ENCODE measurements around the gene SPEM1. TPM values are rescaled to one million over a fixed set of nuclear protein-coding genes. Genes with fewer than 3 reads are reported as not detected.

The SPEM1 gene
- total RNA-seq: 10 to 100 TPM in 1 of 2 donors, 1 to 10 TPM in 1; 8.5 to 18.7 TPM
- 67.7 TPM for polyA plus RNA-seq (ENCODE audit: insufficient read depth, low read depth, low replicate concordance)
- long read RNA-seq, donor 1: 0 reads
- long read RNA-seq, donor 2: 0 reads

GRCh38 chr17:7419819-7420610 lies at the start of gene SPEM1:
TSS of gene SPEM1 (plus strand) at chr17:7420324. CDS start at chr17:7420385, 61 bp downstream.
- DNase-seq: no peak
- H3K36me3 ChIP-seq (ENCODE audit: low read depth, missing control alignments): no peaks in the 10 kb centered on the region

GRCh38 chr17:7370853-7371252 lies 49.3 kb upstream of the SPEM1 start:
- Histone ChIP-seq H3K4me1 (no peaks in the 10 kb centered on the region), H3K9me3 (no peaks in the 10 kb centered on the region), H3K27ac (no peak overlapping the region), H3K4me3 (no peak overlapping the region), H3K36me3 (ENCODE audit: low read depth, missing control alignments) (no peaks in the 10 kb centered on the region), H3K27me3 (no peaks in the 10 kb centered on the region)
- TF ChIP-seq POLR2A (IDR thresholded peaks at IDR 0.05) (no peak), CTCF (IDR thresholded peaks at IDR 0.05) (no peak)
- no peak for DNase-seq
- WGBS, 2 donors: 83 to 84% methylated on average over 4 of the region's 4 CpGs
- intact Hi-C loops (cut with DNase I; ENCODE audit: low total_unique reads): no loop called here

More at GRCh38 chr17:7419819-7420610, at the start of gene SPEM1:
- 79 to 81% methylated on average over 9 to 17 of the region's 17 CpGs for WGBS, 2 donors
- Histone ChIP-seq H3K27ac (no peak within 1 kb of the TSS), H3K4me1 (no peaks in the 10 kb centered on the region), H3K27me3 (no peaks in the 10 kb centered on the region), H3K4me3 (no peak within 1 kb of the TSS), H3K9me3 (no peaks in the 10 kb centered on the region)
- intact Hi-C loops (cut with DNase I; ENCODE audit: low total_unique reads): no loop called here
- TF ChIP-seq POLR2A (IDR thresholded peaks at IDR 0.05): no peak
- no peak for TF ChIP-seq CTCF (IDR thresholded peaks at IDR 0.05)

GRCh38 chr17:7374353-7374752 lies 45.8 kb upstream of the SPEM1 start:
- no peak for TF ChIP-seq CTCF (IDR thresholded peaks at IDR 0.05)
- no peak for TF ChIP-seq POLR2A (IDR thresholded peaks at IDR 0.05)
- no peaks in the 10 kb centered on the region for H3K27me3 ChIP-seq
- H3K9me3 ChIP-seq: no peaks in the 10 kb centered on the region
- WGBS, 2 donors: 85 to 89% methylated on average over 2 of the region's 2 CpGs
- H3K4me1 ChIP-seq: no peaks in the 10 kb centered on the region
- H3K36me3 ChIP-seq (ENCODE audit: low read depth, missing control alignments): no peaks in the 10 kb centered on the region
- H3K4me3 ChIP-seq: no peak overlapping the region
- intact Hi-C loops (cut with DNase I; ENCODE audit: low total_unique reads): no loop called here
- no peak overlapping the region for H3K27ac ChIP-seq
- no peak for DNase-seq

GRCh38 chr17:7379134-7379533 lies 41.0 kb upstream of the SPEM1 start:
- no peak for DNase-seq
- Histone ChIP-seq H3K9me3 (no peaks in the 10 kb centered on the region), H3K36me3 (ENCODE audit: low read depth, missing control alignments) (no peaks in the 10 kb centered on the region), H3K4me1 (peaks cover 26% of the 10 kb centered on the region), H3K27me3 (no peaks in the 10 kb centered on the region), H3K4me3 (no peak overlapping the region), H3K27ac (no peak overlapping the region)
- WGBS, 2 donors: 91 to 99% methylated on average over 3 of the region's 3 CpGs
- no peak for TF ChIP-seq CTCF (IDR thresholded peaks at IDR 0.05)
- TF ChIP-seq POLR2A (IDR thresholded peaks at IDR 0.05): no peak
- intact Hi-C loops (cut with DNase I; ENCODE audit: low total_unique reads): no loop called here
